ENCODE data around the gene NXPE4. TPM values are rescaled to one million over a fixed set of nuclear protein-coding genes. Genes with fewer than 3 reads are reported as not detected.
"Not testable (repeated sequence)": the region's sequence is repeated elsewhere in the genome, so short reads cannot be mapped to it uniquely, and the experiment has no call there.

Gene NXPE4
- total RNA-seq, 2 experiments from 2014 or later, result not detected

DNA sequence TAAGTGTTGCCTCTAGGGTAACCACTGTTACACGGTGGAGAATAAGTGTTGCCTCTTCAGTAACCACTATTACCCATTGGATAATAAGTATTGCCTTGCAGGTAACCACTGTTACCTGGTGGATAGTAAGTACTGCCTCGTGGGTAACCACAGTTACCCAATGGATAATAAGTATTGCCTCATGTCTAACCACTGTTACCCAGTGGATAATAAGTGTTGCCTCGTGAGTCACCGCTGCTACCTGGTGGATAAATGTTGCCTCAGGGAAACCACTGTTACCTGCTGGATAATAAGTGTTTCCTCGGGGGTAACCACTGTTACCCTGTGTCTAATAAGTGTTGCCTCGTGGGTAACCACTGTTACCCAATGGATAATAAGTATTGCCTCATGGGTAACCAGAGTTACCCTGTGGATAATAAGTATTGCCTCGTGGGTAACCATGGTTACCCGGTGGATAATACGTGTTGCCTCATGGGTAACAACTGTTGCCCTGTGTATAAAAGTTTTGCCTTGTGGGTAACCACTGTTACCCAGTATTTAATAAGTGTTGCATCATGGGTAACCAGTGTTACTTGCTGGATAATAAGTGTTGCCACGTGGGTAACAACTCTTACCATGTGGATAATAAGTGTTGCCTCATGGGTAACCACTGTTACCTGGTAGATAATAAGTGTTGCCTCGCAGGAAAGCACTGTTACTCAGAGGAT lies 12.3 kb upstream of the NXPE4 start:
- ChIA-PET POLR2A (no interaction called here), CTCF (no interaction called here)
- Mint-ChIP-seq H3K9me3 (ENCODE audit: low read depth) (peaks cover 5% of the 10 kb centered on the region), H3K27me3 (no peaks in the 10 kb centered on the region), H3K4me3 (no peak overlapping the region), H3K27ac (no peak overlapping the region), H3K4me1 (no peaks in the 10 kb centered on the region), H3K36me3 (ENCODE audit: low read depth) (no peaks in the 10 kb centered on the region)
- ATAC-seq (no peak), DNase-seq (no peak)
- intact Hi-C loops (cut with DNase I, micrococcal nuclease), result loop anchor here in 1 of 2 experiments (10.0 kb wide), 1 partner anchor 263 kb away; no protein-coding TSS in a partner anchor

DNA sequence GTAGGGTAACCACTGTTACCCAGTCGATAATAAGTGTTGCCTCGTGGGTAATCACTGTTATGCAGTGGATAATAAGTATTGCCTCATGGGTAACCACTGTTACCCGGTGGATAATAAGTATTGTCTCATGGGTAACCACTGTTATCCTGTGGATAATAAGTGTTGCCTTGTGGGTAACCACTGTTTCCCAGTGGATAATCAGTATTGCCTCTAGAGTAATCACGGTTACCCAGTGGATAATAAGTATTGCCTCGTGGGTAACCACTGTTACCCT lies 11.2 kb upstream of the NXPE4 start:
- CTCF ChIA-PET; H3K4me3 Mint-ChIP-seq; H3K27ac Mint-ChIP-seq; H3K27me3 Mint-ChIP-seq; H3K36me3 Mint-ChIP-seq (ENCODE audit: low read depth); H3K4me1 Mint-ChIP-seq; H3K9me3 Mint-ChIP-seq (ENCODE audit: low read depth); POLR2A ChIA-PET; DNase-seq; ATAC-seq: not testable (repeated sequence)
- intact Hi-C loops (cut with DNase I, micrococcal nuclease), result loop anchor here in 1 of 2 experiments (10.0 kb wide), 1 partner anchor 262 kb away; no protein-coding TSS in a partner anchor

GRCh38 chr11:114606003-114606801 lies 10.6 kb upstream of the NXPE4 start:
- no peak overlapping the region for H3K27ac Mint-ChIP-seq
- DNase-seq (no peak), ATAC-seq (no peak)
- no peaks in the 10 kb centered on the region for H3K4me1 Mint-ChIP-seq
- ChIA-PET CTCF (no interaction called here), POLR2A (no interaction called here)
- no peaks in the 10 kb centered on the region for H3K36me3 Mint-ChIP-seq (ENCODE audit: low read depth)
- no peaks in the 10 kb centered on the region for H3K27me3 Mint-ChIP-seq
- H3K9me3 Mint-ChIP-seq (ENCODE audit: low read depth), result peaks cover 2% of the 10 kb centered on the region
- H3K4me3 Mint-ChIP-seq, result no peak overlapping the region
- intact Hi-C loops (cut with DNase I, micrococcal nuclease), result loop anchor here in 1 of 2 experiments (10.0 kb wide), 1 partner anchor 261 kb away; no protein-coding TSS in a partner anchor

GRCh38 chr11:114605370-114605769 lies 9.8 kb upstream of the NXPE4 start:
- Mint-ChIP-seq H3K27ac (no peak overlapping the region), H3K4me3 (no peak overlapping the region), H3K27me3 (no peaks in the 10 kb centered on the region), H3K36me3 (ENCODE audit: low read depth) (no peaks in the 10 kb centered on the region), H3K9me3 (ENCODE audit: low read depth) (peaks cover 2% of the 10 kb centered on the region), H3K4me1 (no peaks in the 10 kb centered on the region)
- ChIA-PET POLR2A (no interaction called here), CTCF (no interaction called here)
- ATAC-seq, result no peak
- DNase-seq, result no peak
- intact Hi-C loops (cut with DNase I, micrococcal nuclease), result loop anchor here in 1 of 2 experiments (10.0 kb wide), 1 partner anchor 261 kb away; no protein-coding TSS in a partner anchor

DNA sequence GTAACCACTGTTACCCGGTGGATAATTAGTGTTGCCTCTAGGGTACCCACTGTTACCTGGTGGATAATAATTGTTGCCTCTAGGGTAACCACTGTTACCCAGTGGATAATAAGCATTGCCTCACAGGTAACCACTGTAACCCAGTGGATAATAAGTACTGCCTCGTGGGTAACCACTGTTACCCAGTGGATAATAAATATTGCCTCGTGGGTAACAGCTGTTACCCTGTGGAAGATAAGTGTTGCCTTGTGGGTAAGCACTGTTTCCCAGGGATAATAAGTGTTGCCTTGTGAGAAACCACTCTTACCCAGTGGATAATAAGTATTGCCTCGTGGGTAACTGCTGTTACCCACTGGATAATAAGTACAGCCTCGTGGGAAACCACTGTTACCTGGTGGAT lies 9.3 kb upstream of the NXPE4 start:
- CTCF ChIA-PET, result no interaction called here
- intact Hi-C loops (cut with DNase I, micrococcal nuclease), result loop anchor here in 1 of 2 experiments (10.0 kb wide), 1 partner anchor 260 kb away; no protein-coding TSS in a partner anchor
- ATAC-seq, result no peak
- no peaks in the 10 kb centered on the region for H3K27me3 Mint-ChIP-seq
- no peaks in the 10 kb centered on the region for H3K4me1 Mint-ChIP-seq
- POLR2A ChIA-PET, result no interaction called here
- H3K4me3 Mint-ChIP-seq, result no peak overlapping the region
- peaks cover 2% of the 10 kb centered on the region for H3K9me3 Mint-ChIP-seq (ENCODE audit: low read depth)
- H3K27ac Mint-ChIP-seq, result no peak overlapping the region
- no peak for DNase-seq
- H3K36me3 Mint-ChIP-seq (ENCODE audit: low read depth), result no peaks in the 10 kb centered on the region

GRCh38 chr11:114604179-114604813 lies 8.7 kb upstream of the NXPE4 start:
- DNase-seq (no peak), ATAC-seq (no peak)
- ChIA-PET POLR2A (no interaction called here), CTCF (no interaction called here)
- Mint-ChIP-seq H3K4me1 (no peaks in the 10 kb centered on the region), H3K36me3 (ENCODE audit: low read depth) (no peaks in the 10 kb centered on the region), H3K9me3 (ENCODE audit: low read depth) (peaks cover 2% of the 10 kb centered on the region), H3K27ac (no peak overlapping the region), H3K27me3 (no peaks in the 10 kb centered on the region), H3K4me3 (no peak overlapping the region)
- intact Hi-C loops (cut with DNase I, micrococcal nuclease), result loop anchor here in 1 of 2 experiments (10.0 kb wide), 1 partner anchor 259 kb away; no protein-coding TSS in a partner anchor

- DNase-seq; H3K27ac Mint-ChIP-seq; H3K36me3 Mint-ChIP-seq (ENCODE audit: low read depth); ATAC-seq; H3K27me3 Mint-ChIP-seq; H3K4me1 Mint-ChIP-seq; POLR2A ChIA-PET; CTCF ChIA-PET; H3K4me3 Mint-ChIP-seq; H3K9me3 Mint-ChIP-seq (ENCODE audit: low read depth): not testable (repeated sequence)
- intact Hi-C loops (cut with DNase I, micrococcal nuclease), result loop anchor here in 1 of 2 experiments (10.0 kb wide), 1 partner anchor 258 kb away; no protein-coding TSS in a partner anchor
Observed at GRCh38 chr11:114603151-114603550, 7.6 kb upstream of the NXPE4 start.

DNA sequence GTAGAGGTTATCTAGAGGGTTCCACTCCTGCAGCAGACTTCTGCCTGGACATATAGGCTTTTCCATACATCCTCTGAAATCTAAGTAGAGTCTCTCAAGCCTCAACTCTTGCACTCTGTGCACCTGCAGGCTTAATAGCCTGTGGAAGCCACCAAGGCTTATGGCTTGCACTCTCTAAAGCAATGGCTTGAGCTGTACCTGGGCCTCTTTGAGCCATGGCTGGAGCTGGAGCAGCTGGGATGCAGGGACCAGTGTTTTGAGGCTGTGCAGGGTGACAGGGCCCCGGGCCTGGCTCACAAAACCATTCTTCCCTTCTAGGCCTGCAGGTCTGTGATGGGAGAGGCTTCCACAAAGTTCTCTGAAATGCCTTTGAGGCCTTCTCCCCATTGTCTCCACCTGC lies 2.9 kb upstream of the NXPE4 start:
- intact Hi-C loops (cut with DNase I, micrococcal nuclease), result loop anchor here in 1 of 2 experiments (10.0 kb wide), 1 partner anchor 254 kb away; no protein-coding TSS in a partner anchor
- ChIA-PET CTCF (no interaction called here), POLR2A (no interaction called here)
- no peaks in the 10 kb centered on the region for H3K27me3 Mint-ChIP-seq
- no peaks in the 10 kb centered on the region for H3K4me1 Mint-ChIP-seq
- DNase-seq (no peak), ATAC-seq (no peak)
- no peaks in the 10 kb centered on the region for H3K9me3 Mint-ChIP-seq (ENCODE audit: low read depth)
- no peak overlapping the region for H3K4me3 Mint-ChIP-seq
- no peaks in the 10 kb centered on the region for H3K36me3 Mint-ChIP-seq (ENCODE audit: low read depth)
- no peak overlapping the region for H3K27ac Mint-ChIP-seq

- H3K27ac Mint-ChIP-seq, result no peak overlapping the region
- ChIA-PET CTCF (no interaction called here), POLR2A (no interaction called here)
- H3K4me1 Mint-ChIP-seq, result no peaks in the 10 kb centered on the region
- DNase-seq (no peak), ATAC-seq (no peak)
- no peaks in the 10 kb centered on the region for H3K9me3 Mint-ChIP-seq (ENCODE audit: low read depth)
- peaks cover 5% of the 10 kb centered on the region for H3K27me3 Mint-ChIP-seq
- H3K4me3 Mint-ChIP-seq, result no peak overlapping the region
- no peaks in the 10 kb centered on the region for H3K36me3 Mint-ChIP-seq (ENCODE audit: low read depth)
- intact Hi-C loops (cut with DNase I, micrococcal nuclease), result loop anchor here in 1 of 2 experiments (10.0 kb wide), 1 partner anchor 252 kb away; no protein-coding TSS in a partner anchor
Observed at GRCh38 chr11:114596175-114596919, 761 bp upstream of the NXPE4 start.

DNA sequence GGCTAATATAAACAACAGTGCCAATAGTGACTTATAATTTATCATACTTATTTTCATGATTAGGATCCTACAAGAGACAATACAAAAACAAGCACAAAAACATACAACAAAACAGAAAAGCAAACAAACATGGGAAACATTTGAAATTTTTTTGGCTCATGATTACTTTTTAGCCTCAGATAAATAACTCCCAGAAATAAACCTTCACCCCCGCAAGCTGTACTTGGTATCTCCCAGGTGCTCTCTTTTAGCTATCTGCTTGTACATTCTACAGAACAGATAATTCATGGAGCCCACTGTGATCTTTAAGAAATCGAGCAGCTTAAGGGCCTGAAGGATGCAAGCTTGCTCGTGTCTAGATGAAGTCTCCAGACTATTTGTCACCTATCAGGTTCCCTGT lies 883 bp downstream of the NXPE4 start:
- DNase-seq, result no peak
- CTCF ChIA-PET, result no interaction called here
- intact Hi-C loops (cut with DNase I, micrococcal nuclease), result loop anchor here in 1 of 2 experiments (10.0 kb wide), 1 partner anchor 250 kb away; no protein-coding TSS in a partner anchor
- ATAC-seq, result no peak
- Mint-ChIP-seq H3K27ac (no peak overlapping the region), H3K36me3 (ENCODE audit: low read depth) (no peaks in the 10 kb centered on the region), H3K4me3 (no peak overlapping the region), H3K9me3 (ENCODE audit: low read depth) (no peaks in the 10 kb centered on the region), H3K4me1 (no peaks in the 10 kb centered on the region), H3K27me3 (peaks cover 5% of the 10 kb centered on the region)
- POLR2A ChIA-PET, result no interaction called here

DNA sequence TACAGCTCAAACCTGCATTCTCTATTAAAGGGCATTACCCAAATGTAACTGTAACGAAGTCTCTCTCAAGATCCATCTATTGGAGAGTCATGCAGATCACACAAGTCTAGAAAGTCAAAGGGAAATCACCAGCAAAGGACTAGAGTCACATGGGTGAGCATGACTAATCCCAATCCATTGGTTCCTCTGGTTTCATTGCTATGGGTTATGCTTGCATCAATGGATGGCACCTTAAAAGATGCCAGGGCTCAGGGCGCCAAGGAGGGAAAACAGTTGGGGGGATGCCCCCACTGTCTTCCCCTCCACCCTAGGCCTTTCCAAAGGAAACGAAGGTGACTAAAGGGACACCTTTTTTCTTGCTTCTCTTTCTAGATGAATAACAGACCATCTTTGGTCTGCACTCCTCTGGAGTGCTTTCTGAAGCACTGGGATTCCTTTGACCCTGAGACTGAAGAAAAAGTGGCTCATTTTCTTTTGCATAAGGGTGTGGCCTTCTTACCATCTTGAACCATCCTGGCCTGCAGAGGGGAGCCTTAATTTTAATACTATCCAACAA lies 8.1 kb downstream of the NXPE4 start:
- ATAC-seq (no peak), DNase-seq (no peak)
- H3K4me3 Mint-ChIP-seq, result no peak overlapping the region
- intact Hi-C loops (cut with DNase I, micrococcal nuclease), result no loop called here
- no peaks in the 10 kb centered on the region for H3K4me1 Mint-ChIP-seq
- H3K27ac Mint-ChIP-seq, result no peak overlapping the region
- peaks cover 36% of the 10 kb centered on the region for H3K9me3 Mint-ChIP-seq (ENCODE audit: low read depth)
- H3K27me3 Mint-ChIP-seq, result peaks cover 1% of the 10 kb centered on the region
- ChIA-PET CTCF (no interaction called here), POLR2A (no interaction called here)
- peaks cover 2% of the 10 kb centered on the region for H3K36me3 Mint-ChIP-seq (ENCODE audit: low read depth)
